Fibroblast of skin of scalp (primary cell): Measurements from ENCODE around the gene CACNA1H.
"Not testable (repeated sequence)": the region's sequence is repeated elsewhere in the genome, so short reads cannot be mapped to it uniquely, and the experiment has no call there.

Source experiments
- DNase-seq: peaks from one replicate; pipeline ENCODE4 v3.0.0-alpha.2; 2013

CACNA1H gene

GRCh38 chr16:1228227-1228626, 75.3 kb downstream of the CACNA1H start:
- not testable (repeated sequence) for DNase-seq

GRCh38 chr16:1229476-1229875, 76.6 kb downstream of the CACNA1H start:
- not testable (repeated sequence) for DNase-seq

GRCh38 chr16:1230084-1230470, 77.2 kb downstream of the CACNA1H start, which contains the start of gene TPSB2:
TPSB2 (minus strand) TSS chr16:1230184; CDS start chr16:1229951, 233 bp downstream.
- not testable (repeated sequence) for DNase-seq

- not testable (repeated sequence) for DNase-seq
Observed at GRCh38 chr16:1230471-1231212, 77.7 kb downstream of the CACNA1H start.

GRCh38 chr16:1231301-1231700, 78.4 kb downstream of the CACNA1H start:
- DNase-seq = not testable (repeated sequence)

- not testable (repeated sequence) for DNase-seq
Observed at GRCh38 chr16:1232049-1232748, 79.3 kb downstream of the CACNA1H start.

GRCh38 chr16:1236659-1237058, 83.8 kb downstream of the CACNA1H start:
- DNase-seq = not testable (repeated sequence)

- DNase-seq = no peak
Observed at GRCh38 chr16:1237990-1238389, 85.1 kb downstream of the CACNA1H start.

GRCh38 chr16:1238909-1239308, 86.0 kb downstream of the CACNA1H start:
- DNase-seq = not testable (repeated sequence)

- DNase-seq = not testable (repeated sequence)
Observed at GRCh38 chr16:1239575-1239974, 86.7 kb downstream of the CACNA1H start.

- DNase-seq = not testable (repeated sequence)
Observed at GRCh38 chr16:1240436-1240835, 87.5 kb downstream of the CACNA1H start, which contains the start of gene TPSAB1. TPSAB1 (plus strand) TSS chr16:1240705; CDS start chr16:1240939, 234 bp downstream.

- DNase-seq = not testable (repeated sequence)
Observed at GRCh38 chr16:1241081-1241480, 88.2 kb downstream of the CACNA1H start.

GRCh38 chr16:1243363-1243762, 90.5 kb downstream of the CACNA1H start:
- not testable (repeated sequence) for DNase-seq

GRCh38 chr16:1243907-1244850, 91.3 kb downstream of the CACNA1H start:
- not testable (repeated sequence) for DNase-seq

GRCh38 chr16:1244881-1245280, 92.0 kb downstream of the CACNA1H start:
- no peak for DNase-seq

GRCh38 chr16:1245452-1246020, 92.6 kb downstream of the CACNA1H start:
- no peak for DNase-seq

GRCh38 chr16:1247903-1248537, 95.1 kb downstream of the CACNA1H start:
- not testable (repeated sequence) for DNase-seq

- DNase-seq = not testable (repeated sequence)
Observed at GRCh38 chr16:1249031-1249755, 96.3 kb downstream of the CACNA1H start.

- not testable (repeated sequence) for DNase-seq
Observed at GRCh38 chr16:1253701-1254364, 100.9 kb downstream of the CACNA1H start.

GRCh38 chr16:1254821-1255220, 101.9 kb downstream of the CACNA1H start:
- DNase-seq = not testable (repeated sequence)
